IPS DF 6.9 (cell line): ENCODE measurements around the gene CNPPD1.
"Not testable (repeated sequence)": the region's sequence is repeated elsewhere in the genome, so short reads cannot be mapped to it uniquely, and the experiment has no call there.

Source experiments
- DNase-seq: peaks from one replicate; pipeline ENCODE4 v3.0.0-alpha.2; 2013; ENCODE audit warnings: low read depth, low spot score
- H3K27ac ChIP-seq: one replicate; pipeline ENCODE4 v1.5.1; 2013; ENCODE audit warnings: low read length, control low read depth
- H3K27me3 ChIP-seq: 2 replicates; pipeline ENCODE4 v1.6.1; 2013; ENCODE audit warnings: mild to moderate bottlenecking, low read length; ENCODE audit not compliant: control insufficient read depth, insufficient read depth
- H3K36me3 ChIP-seq: 2 replicates; pipeline ENCODE4 v1.6.1; 2013; ENCODE audit warnings: low read length; ENCODE audit not compliant: control insufficient read depth, insufficient read depth
- H3K4me1 ChIP-seq: 2 replicates; pipeline ENCODE4 v1.6.1; 2013; ENCODE audit warnings: low read length; ENCODE audit not compliant: control insufficient read depth, insufficient read depth
- H3K4me3 ChIP-seq: 2 replicates; pipeline ENCODE4 v1.5.1; 2013; ENCODE audit warnings: mild to moderate bottlenecking, low read length
- H3K9me3 ChIP-seq: 2 replicates; pipeline ENCODE4 v1.6.1; 2013; ENCODE audit warnings: low read length, inconsistent platforms; ENCODE audit not compliant: control insufficient read depth, insufficient read depth
- WGBS: extraction: QIAGEN DNeasy Blood & Tissue Kit; methylation state at CpG from one replicate; pipeline ENCODE4 v1.1.7; 2013; ENCODE audit warnings: mixed read lengths, missing lambda C conversion rate; ENCODE audit not compliant: insufficient read length, insufficient coverage; 5-methylcytosine and 5-hydroxymethylcytosine counted together

Gene CNPPD1

GRCh38 chr2:219207134-219207883 lies 30.6 kb upstream of the CNPPD1 start:
- Histone ChIP-seq H3K4me1 (0 out of 2 replicates have a peak, but pooled peaks cover 1% of the 10 kb centered on the region), H3K27ac (no peak overlapping the region), H3K27me3 (no peaks in the 10 kb centered on the region), H3K36me3 (peaks cover 9% of the 10 kb centered on the region), H3K4me3 (peak overlapping the region; percentile 43; the same call in 1 of the 2 replicates), H3K9me3 (no peaks in the 10 kb centered on the region)
- no peak for DNase-seq
- WGBS = no CpG with 5 or more reads among the region's 22 CpGs

- H3K27ac ChIP-seq = no peak within 1 kb of the TSS
- no peaks in the 10 kb centered on the region for H3K27me3 ChIP-seq
- H3K4me1 ChIP-seq = 0 out of 2 replicates have a peak, but pooled peaks cover 1% of the 10 kb centered on the region
- H3K36me3 ChIP-seq = peaks cover 7% of the 10 kb centered on the region
- no peaks in the 10 kb centered on the region for H3K9me3 ChIP-seq
- no peak for DNase-seq
- no CpG with 5 or more reads among the region's 76 CpGs for WGBS
- peak within 1 kb of the TSS; percentile 73; the same call in 1 of the 2 replicates for H3K4me3 ChIP-seq
Observed at GRCh38 chr2:219206328-219207133, 29.8 kb upstream of the CNPPD1 start, which contains the start of gene ZFAND2B. Gene ZFAND2B (plus strand): TSS chr2:219206782. CDS start chr2:219206988, 206 bp downstream.

- Histone ChIP-seq H3K36me3 (peaks cover 4% of the 10 kb centered on the region), H3K27ac (no peak overlapping the region), H3K27me3 (no peaks in the 10 kb centered on the region), H3K4me3 (peak overlapping the region; percentile 73; the same call in 1 of the 2 replicates), H3K4me1 (0 out of 2 replicates have a peak, but pooled peaks cover 1% of the 10 kb centered on the region), H3K9me3 (no peaks in the 10 kb centered on the region)
- no CpG with 5 or more reads among the region's 7 CpGs for WGBS
- no peak for DNase-seq
Observed at GRCh38 chr2:219205981-219206327, 29.2 kb upstream of the CNPPD1 start.

GRCh38 chr2:219205165-219205538 lies 28.4 kb upstream of the CNPPD1 start:
- no CpG with 5 or more reads among the region's 5 CpGs for WGBS
- DNase-seq = no peak

GRCh38 chr2:219204425-219205164 lies 27.9 kb upstream of the CNPPD1 start:
- Histone ChIP-seq H3K4me3 (no peak overlapping the region), H3K36me3 (no peaks in the 10 kb centered on the region), H3K9me3 (no peaks in the 10 kb centered on the region), H3K27ac (no peak overlapping the region), H3K27me3 (no peaks in the 10 kb centered on the region), H3K4me1 (0 out of 2 replicates have a peak, but pooled peaks cover 1% of the 10 kb centered on the region)
- no peak for DNase-seq
- no CpG with 5 or more reads among the region's 7 CpGs for WGBS

More at GRCh38 chr2:219205165-219205538, 28.4 kb upstream of the CNPPD1 start:
- Histone ChIP-seq H3K9me3 (no peaks in the 10 kb centered on the region), H3K27ac (no peak overlapping the region), H3K4me3 (no peak overlapping the region), H3K4me1 (0 out of 2 replicates have a peak, but pooled peaks cover 1% of the 10 kb centered on the region), H3K36me3 (no peaks in the 10 kb centered on the region; the same call in 1 of the 2 replicates), H3K27me3 (no peaks in the 10 kb centered on the region)

GRCh38 chr2:219201331-219201730 lies 24.6 kb upstream of the CNPPD1 start:
- H3K9me3 ChIP-seq, H3K4me1 ChIP-seq, H3K27me3 ChIP-seq, H3K36me3 ChIP-seq, H3K4me3 ChIP-seq, H3K27ac ChIP-seq, DNase-seq: not testable (repeated sequence)
- no CpG with 5 or more reads among the region's 21 CpGs for WGBS

- DNase-seq, H3K36me3 ChIP-seq, H3K9me3 ChIP-seq, H3K27me3 ChIP-seq, H3K4me1 ChIP-seq, H3K4me3 ChIP-seq, H3K27ac ChIP-seq: not testable (repeated sequence)
- no CpG with 5 or more reads among the region's 26 CpGs for WGBS
Observed at GRCh38 chr2:219200502-219201326, 24.0 kb upstream of the CNPPD1 start.

GRCh38 chr2:219199470-219200211 lies 22.9 kb upstream of the CNPPD1 start:
- H3K4me1 ChIP-seq = no peaks in the 10 kb centered on the region
- H3K27me3 ChIP-seq = no peaks in the 10 kb centered on the region
- H3K4me3 ChIP-seq = no peak overlapping the region
- DNase-seq = no peak
- no peak overlapping the region for H3K27ac ChIP-seq
- WGBS = no CpG with 5 or more reads among the region's 12 CpGs
- H3K36me3 ChIP-seq = no peaks in the 10 kb centered on the region
- H3K9me3 ChIP-seq = no peaks in the 10 kb centered on the region

GRCh38 chr2:219198974-219199373 lies 22.2 kb upstream of the CNPPD1 start:
- Histone ChIP-seq H3K36me3 (no peaks in the 10 kb centered on the region), H3K4me3 (no peak overlapping the region), H3K9me3 (no peaks in the 10 kb centered on the region), H3K27ac (no peak overlapping the region), H3K4me1 (no peaks in the 10 kb centered on the region), H3K27me3 (no peaks in the 10 kb centered on the region)
- no CpG with 5 or more reads among the region's 5 CpGs for WGBS
- no peak for DNase-seq
